Heart right ventricle (tissue), 16 donors: ENCODE measurements around the gene SSU72. TPM values are rescaled to one million over a fixed set of nuclear protein-coding genes. Genes with fewer than 3 reads are reported as not detected.

Experiments used
- ATAC-seq, 8 donors: fragments of 200-7000 bp; cut with Tn5 transposase; one replicate each; pipeline ENCODE4 v1.9.1; 2020; ENCODE audit warnings: mild to moderate bottlenecking in 8 of 8, moderate library complexity in 8 of 8, moderate number of reproducible peaks in 1 of 8
- DNase-seq, 2 donors: peaks; one replicate each; pipeline ENCODE4 v3.0.0-alpha.2; 2020
- H3K27ac ChIP-seq, 10 donors: fragments of 200-600 bp; sonication (generic) in 2 of 10; one replicate each; pipeline versions ENCODE4 v1.5.0 to v1.8.0; 2020 to 2022; ENCODE audit warnings: mild to moderate bottlenecking in 3 of 10
- H3K27me3 ChIP-seq, 7 donors: fragments of 200-600 bp; one replicate each; pipeline ENCODE4 v1.8.0; 2021 to 2022; ENCODE audit warnings: mild to moderate bottlenecking in 2 of 7
- H3K36me3 ChIP-seq, 9 donors: fragments of 200-600 bp; sonication (generic) in 1 of 9; one replicate each; pipeline versions ENCODE4 v1.5.0 to v1.8.0; 2020 to 2022; ENCODE audit warnings: mild to moderate bottlenecking in 2 of 9
- H3K4me1 ChIP-seq, 9 donors: fragments of 200-600 bp; sonication (generic) in 1 of 9; one replicate each; pipeline versions ENCODE4 v1.5.0 to v1.8.0; 2020 to 2022; ENCODE audit warnings: mild to moderate bottlenecking in 4 of 9
- H3K4me3 ChIP-seq, 10 donors: fragments of 200-600 bp; sonication (generic) in 2 of 10; one replicate each; pipeline versions ENCODE4 v1.5.0 to v1.8.0; 2020 to 2022; ENCODE audit warnings: mild to moderate bottlenecking in 7 of 10, moderate library complexity in 2 of 10
- H3K9me3 ChIP-seq, 11 donors: fragments of 200-600 bp in 10 of 11; sonication (generic) in 2 of 11; one replicate each; pipeline versions ENCODE4 v1.5.0 to v1.8.0; 2013 to 2022; ENCODE audit warnings: mild to moderate bottlenecking in 2 of 11, control low read depth in 1 of 11, moderate library complexity in 1 of 11
- WGBS, 2 donors: extraction: QIAGEN DNeasy Blood & Tissue Kit; methylation state at CpG; one replicate each; pipeline ENCODE4 v1.1.7; 2013; ENCODE audit warnings: inconsistent platforms in 1 of 2; 5-methylcytosine and 5-hydroxymethylcytosine counted together
- intact Hi-C, 10 donors: fragments of 100-400 bp; cut with DNase I; formaldehyde crosslinking; loops; one replicate each; pipeline versions ENCODE4 v1.11.1 to v1.14.2; 2022
- polyA plus RNA-seq, 2 donors: library from polyadenylated mRNA; stranded (reverse); fragments of 200-250 nt; gene quantifications; one replicate each; pipeline ENCODE4 v1.2.3, GENCODE V29; 2013
- total RNA-seq, 10 donors: library from RNA; stranded (reverse); fragmentation: NEBNext Ultra II Directional in 3 of 10; extraction: Animal tissue kit (Norgen Biotek cat#: 25700) in 3 of 10; gene quantifications; one replicate each; pipeline versions ENCODE4 v1.2.1 to v1.2.4, GENCODE V29; 2021 to 2023
- TF ChIP-seq, protein P1 (sequence below), 9 donors: fragments of 200-600 bp; sonication (generic) in 2 of 9; IDR thresholded peaks; one replicate each; pipeline versions ENCODE4 v1.5.0 to v1.8.0; 2021 to 2022; ENCODE audit warnings: antibody characterized with exemption in 9 of 9, mild to moderate bottlenecking in 5 of 9, moderate library complexity in 1 of 9
- donor health status: Arrhythmogenic right ventricular cardiomyopathy.
- donor health status: ischemic (EF 13 %, LVEDD 7.1; RV severe dilation, severe dysfunction).
- donor health status: healthy with polysubstance abuse.
- donor health status: DM: no; HTN: yes; CAD: no.
- donor health status: DM: no; HTN: no; CAD: no.
- donor health status: ischemic (EF 25% LVEDD 6.9; RV normal size, moderate dysfunction).
- donor health status: ischemic (EF 25% LVEDD 5.7; RV mildly dilated, moderate dysfunction).
- donor health status: healthy.
- donor health status: DM: yes; HTN: yes; CAD: no.
- donor health status: Ischemic cardiomyopathy.
- donor health status: ischemic (EF 35%, LVEDD 5.7; RV mildly dilated, moderate dysfunction).
- donor health status: nonischemic (EF 11% LVEDD 7.7; RV severe dilation, severe dysfunction).
- donor health status: DM: yes; HTN: yes; CAD: no.
- donor health status: PGD.
- donor health status: ischemic (EF 29% LVEDD 5.4; RV normal size, mild dysfunction).
- donor health status: nonischemic (EF 23%, LVEDD 6.1; RV moderate dilation, normal function).

The SSU72 gene
- total and polyA plus RNA-seq, 12 donors, result 73.8 to 138 (median 87.2) TPM

DNA sequence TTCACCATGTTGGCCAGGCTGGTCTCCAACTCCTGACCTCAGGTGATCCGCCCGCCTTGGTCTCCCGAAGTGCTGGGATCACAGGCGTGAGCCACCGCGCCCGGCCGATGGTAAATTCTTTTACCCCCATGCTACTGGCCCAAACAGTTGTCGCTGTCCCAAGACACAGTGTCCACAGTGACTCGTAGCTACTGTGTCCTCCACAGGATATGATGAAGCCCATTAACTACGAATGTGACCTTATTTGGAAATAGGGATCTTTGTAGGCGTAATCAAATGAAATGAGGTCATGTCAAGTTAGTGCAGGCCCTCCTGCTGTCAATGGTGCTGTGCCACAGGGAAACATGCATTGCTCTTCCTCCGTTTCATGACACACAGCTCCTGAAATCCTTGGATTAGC is 16.8 kb upstream of the SSU72 start:
- DNase-seq (no peak), ATAC-seq (no peak)
- Histone ChIP-seq H3K4me1 (no peaks in the 10 kb centered on the region), H3K27me3 (peaks cover 0 to 36% (median 12%) of the 10 kb centered on the region in 7 donors), H3K9me3 (no peaks in the 10 kb centered on the region), H3K27ac (no peak overlapping the region), H3K36me3 (no peaks in the 10 kb centered on the region), H3K4me3 (no peak overlapping the region)
- intact Hi-C loops, result no loop called here
- TF ChIP-seq, protein P1, sequence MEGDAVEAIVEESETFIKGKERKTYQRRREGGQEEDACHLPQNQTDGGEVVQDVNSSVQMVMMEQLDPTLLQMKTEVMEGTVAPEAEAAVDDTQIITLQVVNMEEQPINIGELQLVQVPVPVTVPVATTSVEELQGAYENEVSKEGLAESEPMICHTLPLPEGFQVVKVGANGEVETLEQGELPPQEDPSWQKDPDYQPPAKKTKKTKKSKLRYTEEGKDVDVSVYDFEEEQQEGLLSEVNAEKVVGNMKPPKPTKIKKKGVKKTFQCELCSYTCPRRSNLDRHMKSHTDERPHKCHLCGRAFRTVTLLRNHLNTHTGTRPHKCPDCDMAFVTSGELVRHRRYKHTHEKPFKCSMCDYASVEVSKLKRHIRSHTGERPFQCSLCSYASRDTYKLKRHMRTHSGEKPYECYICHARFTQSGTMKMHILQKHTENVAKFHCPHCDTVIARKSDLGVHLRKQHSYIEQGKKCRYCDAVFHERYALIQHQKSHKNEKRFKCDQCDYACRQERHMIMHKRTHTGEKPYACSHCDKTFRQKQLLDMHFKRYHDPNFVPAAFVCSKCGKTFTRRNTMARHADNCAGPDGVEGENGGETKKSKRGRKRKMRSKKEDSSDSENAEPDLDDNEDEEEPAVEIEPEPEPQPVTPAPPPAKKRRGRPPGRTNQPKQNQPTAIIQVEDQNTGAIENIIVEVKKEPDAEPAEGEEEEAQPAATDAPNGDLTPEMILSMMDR (IDR thresholded peaks at IDR 0.05), result no peak
- 84 to 89% methylated on average over 12 to 13 of the region's 13 CpGs for WGBS, 2 donors

DNA sequence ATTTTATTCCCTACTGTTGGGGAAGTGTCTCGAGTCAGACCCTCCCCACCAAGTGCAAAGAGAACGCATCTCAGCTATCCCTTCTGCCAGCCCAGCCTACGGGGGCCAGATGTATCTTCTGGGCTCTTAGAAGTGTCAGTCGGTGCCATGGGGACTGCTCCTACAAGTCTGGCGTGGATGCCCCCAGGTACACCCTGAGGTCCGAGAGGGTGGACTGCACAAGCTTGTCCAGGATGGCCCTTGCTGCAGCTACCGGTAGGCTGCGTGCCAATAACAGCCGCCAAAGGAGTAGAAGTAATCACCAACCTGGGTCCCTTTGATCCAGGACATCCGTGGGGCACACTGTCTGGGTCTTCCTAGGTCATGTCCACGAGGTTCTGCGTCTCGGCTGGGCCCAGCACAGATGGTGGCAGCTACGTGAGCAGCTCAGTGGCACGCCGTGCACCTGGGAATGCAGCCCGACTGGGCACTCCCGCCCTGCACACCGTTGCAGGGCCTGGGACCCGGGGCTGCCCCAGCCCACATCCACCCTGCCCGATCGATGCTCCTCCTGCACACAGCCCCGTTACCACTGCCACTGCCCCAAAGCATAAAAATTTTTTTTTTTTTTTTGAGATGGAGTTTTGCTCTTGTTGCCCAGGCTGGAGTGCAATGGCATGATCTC is 8.8 kb upstream of the SSU72 start:
- no peak for DNase-seq
- Histone ChIP-seq H3K4me3 (no peak overlapping the region), H3K4me1 (no peaks in the 10 kb centered on the region), H3K9me3 (no peaks in the 10 kb centered on the region), H3K36me3 (no peaks in the 10 kb centered on the region), H3K27me3 (peaks cover 0 to 51% (median 23%) of the 10 kb centered on the region in 7 donors), H3K27ac (no peak overlapping the region)
- intact Hi-C loops, result no loop called here
- TF ChIP-seq, protein P1 (IDR thresholded peaks at IDR 0.05), result no peak
- WGBS, 2 donors, result 84 to 86% methylated on average over 23 of the region's 23 CpGs
- peak in 1 of 8 donors; percentile 14 for ATAC-seq

DNA sequence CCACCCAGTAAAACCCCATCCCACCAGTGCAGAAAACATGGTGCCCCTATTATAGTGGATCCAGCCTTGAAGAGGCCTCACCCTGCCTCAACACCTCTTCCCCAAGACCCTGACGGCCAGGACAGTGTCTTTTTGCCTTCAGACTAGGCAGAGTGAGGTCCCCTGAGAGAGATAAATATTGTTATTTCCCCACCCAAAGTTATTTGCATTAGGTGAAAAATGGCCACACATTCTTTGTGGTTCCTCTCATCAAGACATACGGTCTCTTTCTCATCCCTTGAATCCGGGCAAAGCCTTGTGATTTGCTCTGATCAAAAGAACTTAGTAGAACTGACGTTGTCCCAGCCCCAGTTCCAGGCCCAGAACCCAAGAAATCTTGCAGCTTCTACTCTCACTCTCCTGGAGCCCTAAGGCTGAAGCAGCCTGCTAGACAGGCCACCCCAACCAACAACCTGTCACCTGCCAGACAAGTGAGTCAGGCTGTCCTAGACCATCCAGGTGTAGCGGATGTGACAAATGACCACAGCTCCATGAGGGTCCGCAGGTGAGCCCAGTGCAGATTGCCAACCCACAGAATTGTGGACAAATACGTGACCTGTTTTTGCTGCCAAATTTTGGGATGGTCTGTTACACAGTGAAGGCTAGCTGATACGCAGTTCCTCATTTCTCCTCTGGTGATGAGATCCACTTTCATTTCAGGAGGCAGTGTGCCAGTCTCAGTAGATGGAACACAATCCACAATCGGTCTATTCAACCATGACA is 8.1 kb upstream of the SSU72 start:
- no peaks in the 10 kb centered on the region for H3K36me3 ChIP-seq
- TF ChIP-seq, protein P1 (IDR thresholded peaks at IDR 0.05), result no peak
- intact Hi-C loops, result no loop called here

DNA sequence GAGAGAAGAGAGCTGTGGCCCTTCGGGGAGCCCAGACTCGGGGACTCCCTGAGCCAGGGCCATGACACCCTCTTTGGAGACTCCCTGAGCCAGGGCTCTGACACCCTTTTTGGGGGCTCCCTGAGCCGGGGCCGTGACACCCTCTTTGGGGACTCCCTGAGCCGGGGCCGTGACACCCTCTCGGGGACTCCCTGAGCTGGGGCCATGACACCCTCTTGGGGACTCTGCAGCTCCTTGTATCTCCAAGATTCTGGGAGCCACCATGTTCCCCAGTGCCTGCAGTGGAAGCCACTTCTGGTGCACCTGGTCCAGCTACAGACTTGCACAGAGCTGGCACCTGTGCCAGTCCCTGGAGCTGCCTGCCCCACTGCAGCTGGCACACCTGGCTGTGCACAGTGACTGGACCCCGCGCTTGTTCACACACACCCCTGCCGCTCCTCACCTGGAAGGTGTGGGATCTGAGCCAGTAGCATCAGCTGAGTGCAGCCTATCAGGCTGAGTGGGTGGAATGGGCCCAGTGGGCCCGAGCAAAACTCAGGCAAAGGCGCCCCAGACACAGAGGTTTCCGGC is 3.8 kb upstream of the SSU72 start:
- Histone ChIP-seq H3K4me1 (peaks cover 0 to 16% (median 11%) of the 10 kb centered on the region in 9 donors), H3K27ac (no peak overlapping the region), H3K9me3 (no peaks in the 10 kb centered on the region), H3K27me3 (peaks cover 0 to 34% (median 11%) of the 10 kb centered on the region in 7 donors), H3K4me3 (no peak overlapping the region), H3K36me3 (no peaks in the 10 kb centered on the region)
- no peak for DNase-seq
- 84 to 85% methylated on average over 13 of the region's 13 CpGs for WGBS, 2 donors
- TF ChIP-seq, protein P1 (IDR thresholded peaks at IDR 0.05), result no peak
- no peak for ATAC-seq
- intact Hi-C loops, result loop anchor here in 4 of 10 donors (5.0 to 10.0 kb wide), 2 partner anchors 34 to 146 kb away; partner anchors contain the start of gene CDK11A (in 1 of the 4)

More for the DNA sequence above, 8.1 kb upstream of the SSU72 start:
- H3K27ac ChIP-seq, result no peak overlapping the region
- WGBS, 2 donors, result 72 to 79% methylated on average over 9 of the region's 9 CpGs
- peaks cover 0 to 47% (median 19%) of the 10 kb centered on the region in 7 donors for H3K27me3 ChIP-seq
- H3K9me3 ChIP-seq, result no peaks in the 10 kb centered on the region
- no peaks in the 10 kb centered on the region for H3K4me1 ChIP-seq
- ATAC-seq (no peak), DNase-seq (no peak)
- H3K4me3 ChIP-seq, result no peak overlapping the region
